Activated CD4-positive, CD25-positive, alpha-beta regulatory T cell treated with anti-CD3 and anti-CD28 coated beads, Interleukin-2, amount 50 U/mL, for 16 hours (primary cell): Measurements from ENCODE around the gene GRM1.

Source experiments
- DNase-seq: peaks from one replicate; pipeline ENCODE4 v3.0.0-alpha.2; 2020; ENCODE audit warnings: low read depth, low spot score

The GRM1 gene

DNA sequence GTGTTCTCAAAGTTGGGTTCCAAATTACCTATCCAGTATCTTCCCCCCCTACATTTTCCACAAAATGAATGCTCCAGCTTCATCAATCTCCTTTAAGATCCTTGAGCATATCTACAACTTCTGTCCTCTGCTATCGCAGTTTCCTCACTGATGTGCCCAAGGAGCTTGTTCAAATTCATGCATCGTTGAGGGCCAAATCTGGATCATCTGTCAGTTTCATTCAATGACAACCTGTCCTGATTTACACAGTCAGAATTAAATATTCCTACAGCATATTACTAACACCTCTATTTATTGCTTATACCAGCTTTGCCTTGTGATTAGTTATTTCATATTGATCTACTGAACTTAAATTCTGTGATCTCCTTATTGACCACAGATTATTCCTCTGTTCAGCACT, 68.7 kb downstream of the GRM1 start:
- no peak for DNase-seq

DNA sequence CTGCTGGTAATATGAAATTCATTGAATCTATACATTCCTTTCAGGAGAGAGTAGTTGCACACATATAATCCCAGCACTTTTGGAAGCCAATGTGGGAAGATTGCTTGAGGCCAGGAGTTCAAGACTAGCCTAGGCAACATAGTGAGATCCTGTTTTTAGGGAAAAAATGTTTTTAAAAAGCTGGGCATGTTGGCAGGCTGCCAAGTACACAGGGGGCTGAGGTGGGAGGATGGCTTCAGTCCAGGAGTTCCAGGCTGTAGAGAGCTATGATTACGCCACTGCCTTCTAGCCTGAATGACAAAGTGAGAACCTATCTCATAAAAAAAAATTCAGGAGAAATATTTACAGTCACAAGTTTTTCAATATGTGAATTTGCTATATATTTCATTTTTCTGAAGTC, 71.9 kb downstream of the GRM1 start:
- DNase-seq: no peak

DNA sequence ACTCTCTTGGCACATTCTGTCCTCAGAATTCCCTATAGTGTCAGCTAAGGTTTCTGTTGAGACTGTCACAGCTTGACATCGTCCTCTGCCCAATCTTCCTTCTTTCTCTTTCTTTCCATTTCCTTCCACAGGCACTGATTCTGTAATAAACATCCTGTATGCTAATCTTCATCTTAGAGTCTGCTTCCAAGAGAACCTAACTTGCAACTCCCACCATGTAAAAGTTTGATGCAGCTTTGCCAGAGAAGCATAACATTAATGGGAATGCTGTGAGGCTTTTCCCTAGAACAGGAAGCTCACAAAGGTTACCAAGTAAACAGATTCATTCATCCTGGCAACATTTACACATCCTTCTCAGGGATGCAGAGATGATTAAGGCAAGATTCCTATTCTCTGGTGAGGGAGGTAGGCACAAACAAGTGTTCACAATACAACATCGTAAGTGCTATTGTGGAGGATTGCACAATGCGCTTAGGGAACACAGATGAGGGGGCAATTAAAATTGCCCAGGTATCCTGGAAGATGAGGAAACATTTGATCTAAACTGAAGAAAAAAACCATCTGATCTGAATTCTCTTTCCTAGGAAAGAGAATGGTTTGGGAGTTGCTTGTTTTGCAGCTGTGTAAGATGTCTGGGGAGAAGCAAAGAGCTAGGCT, 74.7 kb downstream of the GRM1 start:
- DNase-seq: no peak

DNA sequence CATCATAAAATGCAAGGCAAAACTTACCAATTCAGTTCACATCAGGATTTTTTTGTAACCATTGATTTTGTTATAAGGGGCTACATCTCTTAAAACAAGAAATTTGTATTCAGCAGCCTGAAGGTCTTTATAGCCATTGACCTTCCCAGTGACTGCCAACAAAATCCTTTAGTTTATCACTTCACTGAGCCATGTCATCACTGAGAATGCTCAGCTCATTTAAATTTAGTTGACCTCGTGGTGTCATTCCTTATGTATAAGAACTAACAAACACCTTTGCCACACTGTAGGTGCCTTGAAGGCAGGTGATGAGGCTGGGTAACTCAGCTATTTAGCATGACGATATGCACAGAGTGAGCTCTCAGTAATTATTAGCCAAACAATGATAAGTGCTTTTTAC, 77.7 kb downstream of the GRM1 start:
- DNase-seq: no peak

DNA sequence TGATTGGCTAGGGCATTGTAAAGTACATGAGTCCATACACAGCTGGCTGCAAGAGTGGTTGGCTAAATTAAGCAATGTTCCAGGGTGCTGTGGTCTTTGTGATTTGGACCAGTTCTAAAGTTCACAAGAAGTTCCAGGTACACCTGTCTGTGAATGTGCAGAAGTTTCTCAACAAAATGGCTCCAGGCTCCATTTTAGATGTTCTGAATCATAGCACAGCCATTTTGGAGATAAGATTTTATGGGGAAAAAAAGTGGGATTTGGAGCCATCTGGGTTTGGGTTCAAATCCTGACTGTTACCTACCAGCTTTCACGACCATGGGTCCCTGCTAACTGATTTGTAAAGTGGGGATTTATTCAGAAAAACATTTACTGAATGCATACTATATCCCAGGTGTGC, 82.1 kb downstream of the GRM1 start:
- DNase-seq: no peak

DNA sequence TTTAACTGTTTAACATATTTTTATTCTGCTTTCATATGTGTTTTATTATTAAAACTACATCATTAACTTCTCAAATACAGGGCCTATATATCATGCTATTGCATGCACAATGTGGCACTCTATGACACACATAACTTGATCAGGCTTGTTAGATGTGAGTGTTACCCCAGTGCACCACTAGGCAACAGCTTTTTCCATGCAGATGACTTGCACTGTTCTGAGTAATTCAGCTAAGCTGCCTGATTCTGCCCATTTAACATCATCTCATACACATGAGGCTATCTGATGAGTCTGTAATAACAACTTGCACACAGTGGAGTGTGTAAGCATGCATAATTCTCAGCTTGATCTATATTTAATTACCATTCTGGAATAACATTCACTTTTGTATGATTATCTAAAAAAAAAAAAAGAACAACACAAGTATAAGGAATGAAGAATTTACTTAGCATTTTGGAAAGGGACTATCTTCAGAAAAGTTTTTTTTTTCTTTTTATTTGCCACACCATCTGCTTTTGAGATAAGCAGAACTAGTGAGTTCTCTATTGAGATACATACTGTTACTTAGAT, 83.1 kb downstream of the GRM1 start:
- no peak for DNase-seq

DNA sequence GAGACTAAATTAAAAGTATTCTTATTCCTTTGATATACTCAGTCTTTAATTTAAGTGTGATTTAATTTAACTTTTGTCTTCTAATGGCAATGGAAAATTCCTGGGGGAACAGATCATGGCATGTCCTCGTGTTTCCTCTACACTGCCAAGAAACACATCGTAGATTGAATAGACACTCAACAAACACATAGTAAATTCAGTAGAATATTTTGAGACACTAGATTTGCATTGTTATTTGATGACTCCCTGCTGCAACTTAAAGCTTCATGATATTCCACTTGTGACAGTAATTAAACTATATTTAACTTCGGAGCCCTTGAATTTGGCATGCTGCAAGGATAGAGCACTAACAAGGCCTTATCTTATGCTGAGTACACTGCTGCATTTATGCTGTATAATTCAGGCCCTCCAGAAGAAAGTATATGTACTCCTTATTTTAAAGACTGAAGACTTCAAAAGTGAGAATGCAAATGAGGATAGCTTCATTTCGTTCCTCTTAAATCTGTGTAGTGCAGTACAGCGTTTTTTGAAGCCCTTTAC, 84.3 kb downstream of the GRM1 start:
- DNase-seq: no peak

DNA sequence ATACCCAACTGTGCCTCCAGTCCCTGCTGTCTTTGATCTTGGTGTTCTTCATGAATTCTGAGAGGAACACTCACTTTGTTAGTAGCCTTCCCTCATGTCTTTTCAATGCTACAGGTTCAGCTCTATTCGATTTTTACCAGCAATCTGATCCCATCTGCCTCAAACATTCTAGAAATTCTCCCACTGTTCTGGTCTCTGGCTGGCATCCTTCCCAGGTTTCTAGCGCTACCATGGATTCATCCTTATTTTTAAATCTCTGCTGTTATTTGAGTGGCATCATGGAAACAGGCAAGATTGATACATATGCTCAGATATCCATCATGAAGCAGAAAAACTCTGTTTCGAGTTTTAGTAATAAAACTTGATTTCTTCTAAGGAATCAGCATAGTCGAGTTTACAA, 94.8 kb downstream of the GRM1 start:
- DNase-seq: no peak

DNA sequence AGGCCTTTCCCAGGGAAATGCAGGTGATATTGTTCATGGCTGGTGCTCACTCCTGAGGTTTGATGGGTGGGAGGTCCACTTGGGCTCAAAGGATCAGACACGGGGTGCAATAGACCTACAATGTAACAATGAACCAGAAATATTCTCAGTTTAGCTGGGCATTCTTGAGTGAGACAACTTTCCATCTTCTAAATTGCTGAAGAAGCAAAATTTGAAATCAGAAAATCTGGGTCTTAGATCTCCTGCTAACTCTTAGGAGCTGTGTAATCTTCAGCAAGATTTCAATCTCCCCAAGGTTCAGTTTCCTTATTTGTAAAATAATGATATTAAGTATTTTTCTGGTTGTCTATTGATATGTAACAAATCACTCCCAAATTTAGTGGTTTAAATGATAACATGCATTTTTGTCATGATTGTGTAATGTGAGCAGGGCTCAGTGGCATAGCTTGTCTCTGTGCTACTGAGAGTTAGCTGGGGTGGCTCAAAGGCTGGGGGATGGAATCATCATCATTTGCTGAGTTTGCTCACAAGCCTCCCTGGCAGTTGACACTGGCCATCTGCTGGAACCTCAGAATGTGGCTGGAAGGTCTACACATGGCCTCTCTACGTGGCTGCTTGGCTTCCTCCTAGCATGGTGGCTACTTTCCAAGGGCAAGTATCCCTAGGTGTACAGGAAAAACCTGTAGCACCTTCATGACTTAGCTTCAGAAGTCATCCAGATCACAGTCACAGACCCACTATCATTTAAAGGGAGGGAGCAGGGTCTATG, 98.8 kb downstream of the GRM1 start:
- DNase-seq: no peak

DNA sequence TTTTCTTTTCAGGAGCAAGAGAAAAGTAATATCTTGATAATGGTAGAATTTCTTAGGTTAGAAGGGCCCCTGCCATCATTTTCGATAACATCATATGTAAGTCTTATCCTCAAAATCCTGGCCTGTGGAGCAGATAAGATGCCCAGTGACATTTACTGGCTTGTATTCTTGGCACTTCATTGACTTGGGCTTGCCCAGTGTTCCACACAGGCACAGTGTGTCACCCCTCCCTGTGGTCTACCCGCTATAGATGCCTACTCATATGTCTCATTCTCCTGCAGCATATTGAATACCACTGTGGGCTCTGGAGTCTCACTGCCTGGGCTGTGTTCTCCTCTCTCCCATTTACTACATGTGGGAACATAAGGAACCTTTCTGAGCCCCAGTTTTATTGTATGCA, 105.0 kb downstream of the GRM1 start:
- DNase-seq: no peak

DNA sequence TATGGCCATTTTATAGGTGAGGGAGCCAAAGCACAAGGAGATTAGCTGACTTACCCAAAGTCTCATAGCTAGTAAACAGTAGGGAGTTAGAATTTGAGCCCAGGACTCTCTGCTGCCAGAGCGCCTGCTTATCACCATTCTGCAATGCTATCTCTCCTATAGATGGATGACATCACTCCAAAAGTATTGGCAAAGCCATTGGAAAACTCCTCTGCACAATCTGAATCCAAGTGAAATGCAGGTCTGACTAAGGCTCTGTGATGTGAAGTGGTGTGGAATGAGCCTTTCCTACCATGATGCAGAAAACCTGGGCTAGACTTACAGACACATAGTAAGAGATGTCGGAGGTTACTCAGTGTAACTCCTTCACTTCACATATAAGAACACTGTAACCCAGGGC, 106.3 kb downstream of the GRM1 start:
- DNase-seq: no peak

DNA sequence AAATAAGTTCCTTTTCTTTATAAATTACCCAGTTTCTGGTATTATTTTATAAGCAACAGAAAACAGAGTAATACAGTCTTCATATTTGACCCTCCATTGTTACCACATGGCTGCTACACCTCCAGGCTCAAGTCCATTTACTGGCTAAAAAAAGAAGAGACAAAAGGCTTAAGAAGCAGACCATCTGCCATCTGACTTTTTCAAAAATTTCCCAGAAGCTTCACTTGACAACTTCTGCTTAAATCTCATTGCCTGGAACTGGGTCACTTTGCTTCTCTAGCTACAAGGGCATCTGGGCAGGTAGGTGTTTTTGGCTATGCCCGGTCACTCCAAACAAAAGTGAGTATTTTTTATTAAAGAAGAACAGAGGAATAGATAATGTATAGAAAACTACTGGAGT, 118.0 kb downstream of the GRM1 start:
- DNase-seq: no peak

DNA sequence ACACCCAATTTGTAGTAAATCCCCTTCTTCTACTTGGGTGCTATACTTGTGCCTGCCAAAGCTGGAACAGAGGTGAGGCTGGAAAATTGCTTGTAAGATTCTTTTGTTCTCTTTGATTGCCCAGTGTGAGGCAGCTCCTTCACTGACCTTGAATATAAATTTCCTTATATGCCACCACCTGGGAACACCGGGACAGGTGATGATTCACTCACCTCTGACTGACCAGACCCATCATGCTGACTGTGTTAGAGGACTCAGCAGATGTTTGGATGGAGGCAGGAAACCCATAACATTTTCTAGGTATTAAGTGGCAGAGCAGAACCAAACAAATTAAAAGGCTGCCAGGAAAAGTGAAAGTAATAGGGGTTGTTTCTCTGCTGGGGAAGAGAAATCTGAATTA, 120.9 kb downstream of the GRM1 start:
- DNase-seq: no peak

DNA sequence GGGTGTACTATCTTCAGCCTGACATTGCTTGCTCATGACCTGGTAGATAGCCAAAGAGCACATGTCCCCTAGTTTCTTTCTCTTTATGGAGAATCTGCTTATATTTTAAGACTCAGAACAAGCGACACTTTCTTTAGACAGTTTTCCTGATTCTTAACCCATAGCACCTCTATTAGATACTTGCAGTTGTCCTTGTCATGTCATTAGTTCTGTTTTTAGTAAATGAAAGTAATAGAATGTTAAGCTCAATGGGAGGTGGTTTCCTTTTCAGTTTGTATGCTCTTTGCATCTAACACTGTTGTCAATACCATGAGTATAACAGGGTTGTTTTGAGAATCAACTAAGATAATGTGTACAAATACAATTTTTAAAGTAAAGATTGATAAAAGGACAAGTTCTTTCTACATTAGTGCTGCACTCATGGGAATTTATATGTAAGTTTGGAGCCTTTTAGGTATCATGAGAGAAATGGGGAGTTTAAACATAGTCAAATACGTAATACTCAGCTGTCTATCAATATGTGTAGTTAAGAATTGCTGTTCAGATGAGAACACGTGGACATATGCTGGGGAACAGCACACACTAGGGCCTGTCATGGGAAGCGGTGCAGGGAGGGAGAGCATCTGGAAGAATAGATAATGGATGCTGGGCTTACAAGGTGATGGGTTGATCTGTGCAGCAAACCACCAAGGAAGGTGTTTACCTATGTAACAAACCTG, 124.3 kb downstream of the GRM1 start:
- DNase-seq: no peak

DNA sequence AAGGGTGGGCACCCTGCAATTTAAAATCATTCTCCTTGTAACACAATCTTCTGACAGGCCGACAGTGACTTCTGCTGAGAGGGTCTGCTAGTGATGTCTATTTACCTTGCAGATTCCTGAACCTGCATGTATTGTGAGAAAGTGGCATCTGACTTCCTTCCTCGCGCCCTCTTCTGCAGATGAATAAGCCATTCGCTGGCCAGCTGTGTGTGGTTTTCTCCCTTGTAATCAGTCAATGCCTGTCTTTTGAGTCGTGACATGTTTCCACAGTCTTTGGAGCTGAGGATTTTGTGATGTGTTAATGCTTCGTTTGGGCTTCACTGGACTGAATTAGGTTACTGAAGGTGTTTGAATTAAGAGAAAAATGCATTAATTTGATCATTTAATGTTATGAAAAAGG, 125.3 kb downstream of the GRM1 start:
- DNase-seq: no peak

DNA sequence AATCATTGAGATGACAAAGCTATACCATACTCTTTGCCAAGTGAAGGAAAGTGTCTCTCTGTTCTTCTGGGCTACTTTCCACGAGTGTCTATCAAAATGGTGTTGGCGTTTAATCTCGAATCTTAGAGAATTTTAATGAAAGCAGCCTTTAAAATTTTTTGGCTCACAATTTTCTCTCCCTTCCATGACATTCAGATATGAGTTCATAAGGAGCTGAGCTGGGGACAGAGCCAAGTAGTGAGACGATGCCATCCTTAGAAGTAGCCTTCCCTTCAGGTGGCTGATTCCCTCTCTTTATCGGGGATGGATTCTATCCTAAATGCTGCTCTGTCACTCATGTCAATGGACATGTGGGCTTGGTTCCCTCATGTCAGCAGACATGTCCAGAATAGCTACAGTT, 132.8 kb downstream of the GRM1 start:
- no peak for DNase-seq

DNA sequence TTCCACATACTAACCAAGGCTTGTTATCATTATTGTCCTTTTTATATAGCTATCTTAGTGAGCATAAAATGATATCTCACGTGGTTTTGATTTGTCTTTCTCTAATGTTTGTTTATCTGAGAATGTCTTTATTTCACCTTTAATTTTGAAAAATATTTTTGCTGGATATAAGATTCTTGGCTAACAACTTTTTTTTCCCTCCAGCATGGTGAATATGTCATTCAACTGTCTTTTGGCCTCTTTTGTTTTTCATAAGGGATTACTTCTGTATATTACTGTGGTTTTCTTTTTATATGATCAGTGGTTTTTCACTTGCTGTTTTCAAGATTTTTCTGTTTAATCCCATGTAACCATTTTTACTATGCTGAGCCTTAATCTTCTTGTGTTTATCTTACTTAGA, 141.0 kb downstream of the GRM1 start:
- no peak for DNase-seq

DNA sequence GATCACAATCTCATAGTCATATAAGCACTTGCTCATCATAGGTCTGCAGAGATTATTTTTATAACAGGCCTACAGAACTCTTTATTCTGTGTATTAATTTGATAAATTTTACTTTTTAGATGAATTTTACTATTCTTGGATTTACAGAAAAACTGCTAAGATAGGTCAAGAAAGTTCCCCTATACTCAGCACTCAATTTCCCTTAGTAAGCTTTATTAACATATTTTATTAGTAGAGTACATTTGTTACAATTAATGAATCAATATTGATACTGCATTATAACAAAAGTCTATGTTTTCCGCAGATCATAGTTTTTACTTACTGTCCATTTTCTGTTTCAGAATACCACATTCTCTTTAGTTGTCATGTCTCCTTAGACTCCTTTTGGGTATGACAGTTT, 148.9 kb downstream of the GRM1 start:
- DNase-seq: no peak

DNA sequence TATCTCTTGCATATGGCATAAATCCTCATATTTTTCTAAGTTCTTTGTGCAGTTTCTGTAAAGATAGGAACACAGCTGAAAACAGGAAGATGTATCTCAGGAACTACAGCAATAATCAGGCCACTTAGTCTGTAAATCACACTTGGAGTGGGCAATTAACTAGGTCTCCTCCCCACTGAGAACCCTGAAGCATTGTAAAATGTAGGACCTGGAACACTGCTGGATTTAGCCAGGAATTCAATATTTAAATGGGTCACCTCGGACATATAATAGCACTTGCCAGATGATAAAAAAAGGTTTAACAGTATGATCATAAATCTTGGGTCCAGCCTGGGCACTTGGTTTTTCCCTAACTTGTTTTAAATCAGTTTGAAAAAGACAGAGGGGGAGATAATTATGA, 155.0 kb downstream of the GRM1 start:
- no peak for DNase-seq

DNA sequence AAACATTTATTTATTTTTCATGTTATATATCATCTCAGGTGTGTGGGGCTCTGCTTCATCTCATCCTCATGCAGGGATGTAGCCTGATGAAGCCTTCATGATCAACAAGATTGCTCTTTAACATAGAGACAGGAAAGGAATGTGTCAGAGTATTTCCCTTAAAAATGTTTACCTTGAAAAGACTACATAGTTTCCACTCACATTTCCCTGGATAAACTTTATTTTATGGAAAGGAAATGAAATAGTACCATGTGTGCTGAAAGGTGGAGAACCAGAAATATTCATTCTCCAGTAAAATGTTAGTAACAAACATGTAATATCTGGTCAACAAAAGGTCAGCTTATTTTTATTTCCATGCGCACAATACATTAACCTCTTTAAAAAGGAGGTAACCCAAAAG, 155.8 kb downstream of the GRM1 start:
- DNase-seq: no peak

DNA sequence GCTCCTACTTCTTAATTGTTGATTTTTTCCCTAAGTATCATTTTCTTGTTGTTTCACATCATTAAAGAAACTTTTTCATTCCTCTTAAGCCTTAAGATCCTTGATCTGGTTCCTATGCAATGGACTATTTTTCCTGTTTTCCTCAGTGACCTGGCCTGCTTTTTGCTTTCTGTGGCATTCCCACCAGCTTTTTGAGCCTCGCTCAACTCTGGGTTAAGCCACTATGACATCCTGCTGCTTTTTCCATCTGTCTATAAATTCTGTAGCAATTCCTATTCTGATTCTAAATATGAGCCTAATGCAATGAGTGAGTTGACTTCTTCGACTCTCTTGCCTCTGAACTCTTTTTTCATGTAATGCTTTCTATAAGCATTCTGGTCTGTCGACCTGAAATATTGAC, 160.3 kb downstream of the GRM1 start:
- no peak for DNase-seq

DNA sequence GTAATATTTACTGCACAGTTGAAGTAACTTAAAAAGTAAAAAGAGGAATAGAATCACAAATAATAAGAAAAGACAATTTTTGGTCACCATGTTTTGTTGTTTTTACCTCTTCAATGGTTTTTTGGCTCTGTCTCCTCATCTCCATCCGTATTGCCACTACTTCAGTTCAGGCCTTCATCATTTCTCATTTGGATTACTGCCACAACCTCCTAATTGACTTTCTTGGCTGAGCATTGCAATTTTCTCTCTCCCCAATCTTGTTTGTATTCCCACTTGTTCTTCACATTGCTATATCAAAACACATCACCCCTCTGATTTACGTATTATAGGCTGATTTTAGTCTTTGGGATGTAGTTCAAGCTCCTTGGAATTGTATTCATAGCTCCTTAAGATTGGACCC, 161.7 kb downstream of the GRM1 start:
- DNase-seq: no peak
